H1 (cell line): ENCODE data around the gene ME1. TPM values are rescaled to one million over a fixed set of nuclear protein-coding genes. Genes with fewer than 3 reads are reported as not detected.

ENCODE experiments used
- CTCF ChIA-PET: fragments of 300-600 bp; sonication (Branson Sonifier 250); formaldehyde crosslinking; loops from one replicate; lab custom pipeline; 2021; ENCODE audit not compliant: partially characterized antibody; lab: Charles Lee
- POLR2A ChIA-PET: fragments of 300-600 bp; sonication (Branson Sonifier 250); formaldehyde crosslinking; loops from one replicate; lab custom pipeline; 2021; ENCODE audit warnings: inconsistent platforms; ENCODE audit not compliant: partially characterized antibody; lab: Charles Lee
- DNase-seq, 2 experiments: peaks; one replicate each; pipeline versions ENCODE4 v3.0.0 to v3.0.0-alpha.2; 2010 to 2022; ENCODE audit warnings: low spot score in 2 of 2, low read depth in 1 of 2, mixed read lengths in 1 of 2
- FAIRE-seq: peaks from 2 replicates; lab custom pipeline; 2011; peaks lifted over from hg19 to GRCh38; lab: Jason Lieb, UNC
- H2AFZ ChIP-seq: 2 replicates; pipeline ENCODE4 v1.8.1; 2012; ENCODE audit warnings: low read length, inconsistent platforms
- H2AK5ac ChIP-seq: 2 replicates; pipeline ENCODE4 v1.6.1; 2013; ENCODE audit warnings: low read depth, low read length
- H2BK120ac ChIP-seq: replicated peaks from 2 replicates; pipeline ENCODE3; 2013; ENCODE audit warnings: low read depth, low read length, inconsistent platforms
- H2BK12ac ChIP-seq: 2 replicates; pipeline ENCODE4 v1.6.1; 2013; ENCODE audit warnings: low read depth, low read length
- H2BK15ac ChIP-seq: 2 replicates; pipeline ENCODE4 v1.6.1; 2013; ENCODE audit warnings: low read length
- H2BK20ac ChIP-seq: 2 replicates; pipeline ENCODE4 v1.6.1; 2013; ENCODE audit warnings: low read length
- H2BK5ac ChIP-seq: 2 replicates; pipeline ENCODE4 v1.6.1; 2013; ENCODE audit warnings: low read depth, low read length
- H3K14ac ChIP-seq: 2 replicates; pipeline ENCODE4 v1.6.1; 2013; ENCODE audit warnings: inconsistent platforms; ENCODE audit not compliant: insufficient read length
- H3K18ac ChIP-seq: 2 replicates; pipeline ENCODE4 v1.6.1; 2013; ENCODE audit warnings: low read length; ENCODE audit errors: extremely low read depth
- H3K23ac ChIP-seq: 2 replicates; pipeline ENCODE4 v1.6.1; 2013; ENCODE audit warnings: inconsistent platforms; ENCODE audit not compliant: insufficient read length
- H3K23me2 ChIP-seq: 2 replicates; pipeline ENCODE4 v1.6.1; 2013; ENCODE audit warnings: low read depth, low read length
- H3K27ac ChIP-seq: 2 replicates; pipeline ENCODE4 v1.6.1; 2011; ENCODE audit warnings: low read depth, low read length, inconsistent platforms
- H3K27me3 ChIP-seq, 4 experiments: replicated peaks in 1 of 4; 1 replicate in 1 of 4; 2 replicates in 3 of 4; pipeline versions ENCODE4 v1.6.1 to v1.8.1; 2011 to 2013; ENCODE audit warnings: low read length in 3 of 4, mild to moderate bottlenecking in 3 of 4, inconsistent platforms in 2 of 4, mixed read lengths in 2 of 4, moderate library complexity in 1 of 4; ENCODE audit not compliant: control insufficient read depth in 3 of 4, insufficient read depth in 3 of 4; ENCODE audit errors: extremely low read depth in 1 of 4
- H3K36me3 ChIP-seq, 4 experiments: 2 replicates each; pipeline versions ENCODE4 v1.6.1 to v1.8.1; 2011 to 2013; ENCODE audit warnings: mild to moderate bottlenecking in 4 of 4, low read length in 3 of 4, moderate library complexity in 2 of 4, control low read depth in 1 of 4, inconsistent platforms in 1 of 4; ENCODE audit not compliant: insufficient read depth in 4 of 4, control insufficient read depth in 2 of 4
- H3K4ac ChIP-seq: replicated peaks from 2 replicates; pipeline ENCODE3; 2013; ENCODE audit warnings: low read length, low read depth, mixed read lengths, inconsistent platforms; ENCODE audit not compliant: insufficient read length
- H3K4me1 ChIP-seq, 4 experiments: replicated peaks in 1 of 4; 1 replicate in 1 of 4; 2 replicates in 3 of 4; pipeline versions ENCODE4 v1.6.1 to v1.8.1; 2011 to 2013; ENCODE audit warnings: low read length in 3 of 4, inconsistent platforms in 2 of 4, mixed read lengths in 1 of 4; ENCODE audit not compliant: insufficient read depth in 4 of 4, control insufficient read depth in 3 of 4
- H3K4me2 ChIP-seq, 2 experiments: 2 replicates each; pipeline versions ENCODE4 v1.6.1 to v1.8.1; 2011 to 2013; ENCODE audit warnings: low read depth in 2 of 2, low read length in 2 of 2, control low read depth in 1 of 2, inconsistent platforms in 1 of 2, mild to moderate bottlenecking in 1 of 2; ENCODE audit not compliant: insufficient read depth in 1 of 2
- H3K4me3 ChIP-seq, 4 experiments: fragments of 200-600, 300-600 bp in 1 of 4; sonication (generic), shearing (Covaris generic), sonication (Bioruptor Twin) in 1 of 4; 2 replicates each; pipeline versions ENCODE4 v1.5.1 to v1.8.1; 2011 to 2016; ENCODE audit warnings: low read length in 4 of 4, low read depth in 3 of 4, control low read depth in 2 of 4, inconsistent platforms in 2 of 4, mild to moderate bottlenecking in 2 of 4, mixed read lengths in 1 of 4, moderate library complexity in 1 of 4; ENCODE audit not compliant: insufficient read depth in 2 of 4; ENCODE audit errors: extremely low read depth in 1 of 4
- H3K56ac ChIP-seq: replicated peaks from 2 replicates; pipeline ENCODE3; 2013; ENCODE audit warnings: low read depth, mild to moderate bottlenecking, mixed read lengths, low read length, inconsistent platforms; ENCODE audit not compliant: insufficient read length
- H3K79me1 ChIP-seq: 2 replicates; pipeline ENCODE4 v1.6.1; 2013; ENCODE audit warnings: low read depth, low read length, control low read depth
- H3K79me2 ChIP-seq, 2 experiments: 2 replicates each; pipeline versions ENCODE4 v1.6.1 to v1.8.1; 2012 to 2013; ENCODE audit warnings: low read length in 2 of 2, mild to moderate bottlenecking in 2 of 2, inconsistent platforms in 1 of 2; ENCODE audit not compliant: insufficient read depth in 2 of 2, control insufficient read depth in 1 of 2
- H3K9ac ChIP-seq, 4 experiments: replicated peaks in 1 of 4; 1 replicate in 1 of 4; 2 replicates in 3 of 4; pipeline versions ENCODE4 v1.6.1 to v1.8.1; 2011 to 2013; ENCODE audit warnings: low read depth in 3 of 4, low read length in 3 of 4, control low read depth in 2 of 4, mild to moderate bottlenecking in 2 of 4, moderate library complexity in 2 of 4, inconsistent platforms in 1 of 4; ENCODE audit errors: extremely low read depth in 1 of 4
- H3K9me3 ChIP-seq, 2 experiments: 2 replicates each; pipeline versions ENCODE4 v1.6.1 to v1.8.1; 2012 to 2013; ENCODE audit warnings: mild to moderate bottlenecking in 2 of 2, moderate library complexity in 2 of 2, control low read depth in 1 of 2, inconsistent platforms in 1 of 2, low read depth in 1 of 2, low read length in 1 of 2, mixed read lengths in 1 of 2; ENCODE audit not compliant: insufficient read depth in 2 of 2
- H4K20me1 ChIP-seq, 2 experiments: replicated peaks in 1 of 2; 2 replicates each; pipeline versions ENCODE3 to v1.8.1; 2011 to 2013; ENCODE audit warnings: inconsistent platforms in 2 of 2, low read length in 2 of 2, mild to moderate bottlenecking in 1 of 2; ENCODE audit not compliant: insufficient read depth in 2 of 2, control insufficient read depth in 1 of 2
- H4K5ac ChIP-seq: 2 replicates; pipeline ENCODE4 v1.6.1; 2013; ENCODE audit warnings: low read length, low read depth, mixed read lengths, inconsistent platforms; ENCODE audit not compliant: insufficient read length
- H4K8ac ChIP-seq: 2 replicates; pipeline ENCODE4 v1.8.0; 2013; ENCODE audit warnings: mild to moderate bottlenecking, moderate library complexity, low read length, inconsistent platforms; ENCODE audit not compliant: insufficient read depth; ENCODE audit errors: extremely low read depth
- H4K91ac ChIP-seq: replicated peaks from 2 replicates; pipeline ENCODE3; 2013; ENCODE audit warnings: low read length, mixed read lengths, inconsistent platforms; ENCODE audit not compliant: insufficient read length
- EZH2 ChIP-seq: fragments of 200-600 bp; sonication (generic); IDR thresholded peaks from 2 replicates; pipeline ENCODE4 v1.7.1; 2012; ENCODE audit warnings: low read depth, mild to moderate bottlenecking, moderate library complexity, low read length, inconsistent platforms; ENCODE audit not compliant: severe bottlenecking
- WGBS, 2 experiments: shearing (Covaris generic) in 1 of 2; methylation state at CpG; one replicate each; pipeline versions ENCODE4 v1.1.6 to v1.1.7; 2013 to 2015; ENCODE audit warnings: low lambda C conversion rate in 2 of 2, mixed read lengths in 2 of 2, inconsistent platforms in 1 of 2, low coverage in 1 of 2, missing lambda C conversion rate in 1 of 2; ENCODE audit not compliant: insufficient replicate concordance in 2 of 2, insufficient coverage in 1 of 2, insufficient read length in 1 of 2; ENCODE audit errors: extremely low coverage in 1 of 2, missing lambda C conversion rate in 1 of 2; 5-methylcytosine and 5-hydroxymethylcytosine counted together
- polyA plus RNA-seq, 7 experiments: library from polyadenylated mRNA; depleted of rRNA in 3 of 7; stranded (reverse) in 5 of 7; unstranded in 2 of 7; fragments of >200 nt in 5 of 7; fragments of 200-250 nt in 2 of 7; gene quantifications; 1 replicate in 5 of 7; 2 replicates in 1 of 7; 4 replicates in 1 of 7; pipeline versions ENCODE4 v1.2.1 to v1.2.3, GENCODE V29; 2011 to 2013; ENCODE audit warnings: missing spikeins in 2 of 7, mixed read lengths in 2 of 7
- total RNA-seq: library from RNA; stranded (reverse); fragmentation: NEBNext Ultra II Directional; extraction: Animal tissue kit (Norgen Biotek cat#: 25700); gene quantifications from 2 replicates; pipeline ENCODE4 v1.2.1, GENCODE V29; 2021

The ME1 gene
- total and polyA plus RNA-seq, 2 of the 8 experiments (the other 6 are each of a cell fraction or from before 2014, with no cell fraction given) = 1.3 to 3.9 TPM

GRCh38 chr6:83424392-83425018, 6.3 kb downstream of the ME1 start:
- Histone ChIP-seq H4K5ac (no peak overlapping the region), H3K4me1 (no peaks in the 10 kb centered on the region), H2BK20ac (no peak overlapping the region), H2BK5ac (no peak overlapping the region), H3K79me1 (no peaks in the 10 kb centered on the region), H3K79me2 (0 out of 4 replicates have a peak, but pooled peaks cover 0 to under 1% of the 10 kb centered on the region in 2 experiments), H3K18ac (no peak overlapping the region), H3K27me3 (no peaks in the 10 kb centered on the region), H4K8ac (no peak overlapping the region), H2BK120ac (no peak overlapping the region), H3K56ac (no peak overlapping the region), H3K9me3 (peaks cover 3 to 7% of the 10 kb centered on the region in 2 experiments; a peak in 2 of 4 replicates), H3K9ac (no peak overlapping the region), H3K27ac (no peak overlapping the region), H3K4ac (no peak overlapping the region), H3K36me3 (no peaks in the 10 kb centered on the region), H3K23ac (no peak overlapping the region), H4K91ac (no peak overlapping the region), H4K20me1 (no peaks in the 10 kb centered on the region), H2BK12ac (no peak overlapping the region), H3K4me2 (no peak overlapping the region), H3K14ac (no peak overlapping the region), H3K23me2 (no peaks in the 10 kb centered on the region), H2AK5ac (no peak overlapping the region), H3K4me3 (no peak overlapping the region), H2BK15ac (no peak overlapping the region), H2AFZ (no peak overlapping the region)
- 100% methylated on average over 1 of the region's 1 CpG; no CpG with 5 or more reads in 1 of the 2 experiments for WGBS, 2 experiments
- ChIA-PET CTCF (interaction anchor here (1.2 to 12.3 kb wide), 2 partner anchors 88 to 202 kb away, joined by 3 to 166 read pairs; partner anchors contain the start of gene PRSS35), POLR2A (no interaction called here)
- no peak for TF ChIP-seq EZH2
- no peak for DNase-seq
- FAIRE-seq = no peak
